Peyer's patch (tissue), 4 donors: Measurements from ENCODE around the gene TXNDC12.

Experiments
- POLR2A ChIP-seq, 2 donors: fragments of 450-650 bp; IDR thresholded peaks; one replicate each; pipeline ENCODE4 v1.5.1; 2017; ENCODE audit warnings: antibody characterized with exemption in 2 of 2, mild to moderate bottlenecking in 2 of 2, moderate library complexity in 2 of 2
- TF ChIP-seq, protein P1 (sequence below), 6 experiments: fragments of 450-650 bp in 4 of 6; fragments of 200-600 bp in 2 of 6; sonication (generic) in 1 of 6; IDR thresholded peaks; one replicate each; pipeline ENCODE4 v1.5.1; 2017 to 2019; ENCODE audit warnings: antibody characterized with exemption in 6 of 6, mild to moderate bottlenecking in 3 of 6, moderate library complexity in 1 of 6

DNA sequence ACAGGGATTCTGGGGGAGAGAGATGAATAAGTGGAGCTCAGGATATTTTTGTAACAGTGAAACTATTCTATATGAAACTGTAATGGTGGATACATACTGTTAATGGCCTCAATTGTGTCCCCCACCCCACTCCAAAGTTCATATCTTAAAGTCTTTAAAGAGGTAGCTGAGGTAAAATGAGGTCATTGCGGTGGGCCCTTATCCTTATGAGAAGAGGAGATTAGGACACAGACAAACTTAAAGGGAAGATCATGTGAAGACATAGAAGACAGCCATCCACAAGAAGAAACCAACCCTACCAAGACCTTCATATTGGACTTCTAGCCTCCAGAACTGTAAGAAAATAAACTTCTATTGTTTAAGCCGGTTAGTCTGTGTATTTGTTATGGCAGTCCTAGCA, 9.8 kb downstream of the TXNDC12 start:
- TF ChIP-seq POLR2A (IDR thresholded peaks at IDR 0.05): no peak
- TF ChIP-seq, protein P1, sequence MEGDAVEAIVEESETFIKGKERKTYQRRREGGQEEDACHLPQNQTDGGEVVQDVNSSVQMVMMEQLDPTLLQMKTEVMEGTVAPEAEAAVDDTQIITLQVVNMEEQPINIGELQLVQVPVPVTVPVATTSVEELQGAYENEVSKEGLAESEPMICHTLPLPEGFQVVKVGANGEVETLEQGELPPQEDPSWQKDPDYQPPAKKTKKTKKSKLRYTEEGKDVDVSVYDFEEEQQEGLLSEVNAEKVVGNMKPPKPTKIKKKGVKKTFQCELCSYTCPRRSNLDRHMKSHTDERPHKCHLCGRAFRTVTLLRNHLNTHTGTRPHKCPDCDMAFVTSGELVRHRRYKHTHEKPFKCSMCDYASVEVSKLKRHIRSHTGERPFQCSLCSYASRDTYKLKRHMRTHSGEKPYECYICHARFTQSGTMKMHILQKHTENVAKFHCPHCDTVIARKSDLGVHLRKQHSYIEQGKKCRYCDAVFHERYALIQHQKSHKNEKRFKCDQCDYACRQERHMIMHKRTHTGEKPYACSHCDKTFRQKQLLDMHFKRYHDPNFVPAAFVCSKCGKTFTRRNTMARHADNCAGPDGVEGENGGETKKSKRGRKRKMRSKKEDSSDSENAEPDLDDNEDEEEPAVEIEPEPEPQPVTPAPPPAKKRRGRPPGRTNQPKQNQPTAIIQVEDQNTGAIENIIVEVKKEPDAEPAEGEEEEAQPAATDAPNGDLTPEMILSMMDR (IDR thresholded peaks at IDR 0.05): no peak
